Measurements from ENCODE around the gene PPTC7.

GRCh38 chr12:110508071-110508586, 75.0 kb downstream of the PPTC7 start:
- TF ChIP-seq CTCF (conservative IDR thresholded peaks at IDR 0.05) (no peak), EZH2 (IDR thresholded peaks at IDR 0.05; ENCODE audit: low read depth) (no peak)
